ENCODE data around the gene INTS2. TPM values are rescaled to one million over a fixed set of nuclear protein-coding genes. Genes with fewer than 3 reads are reported as not detected.

The INTS2 gene
- total RNA-seq, 1 experiment from 2014 or later = 20.8 TPM

DNA sequence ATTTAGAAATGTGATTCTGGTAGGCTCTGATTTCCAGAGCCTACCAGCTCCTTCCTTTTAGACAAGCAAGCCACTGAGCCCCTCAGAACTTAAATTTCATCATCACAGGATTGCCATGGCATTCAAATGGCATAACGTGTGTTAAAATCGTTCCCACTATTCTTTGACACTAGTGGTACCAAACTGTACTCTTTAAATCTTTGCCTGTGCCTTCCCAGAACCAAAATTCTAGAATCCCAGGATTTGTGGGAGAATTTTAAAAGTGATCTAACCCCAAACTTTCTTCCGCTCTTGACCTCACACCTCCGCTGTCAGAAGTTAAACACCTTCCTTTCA is 287 bp upstream of the INTS2 start:
- Histone ChIP-seq H2AK5ac (ENCODE audit: insufficient read length, low read length) (no peak overlapping the region), H4K20me1 (ENCODE audit: control insufficient read depth, insufficient read depth, insufficient read length) (no peaks in the 10 kb centered on the region), H3K79me1 (ENCODE audit: insufficient read depth, low read depth, low read length, poor library complexity, severe bottlenecking) (no peaks in the 10 kb centered on the region), H3K4me1 (ENCODE audit: insufficient read depth, low read length) (no peaks in the 10 kb centered on the region), H3K79me2 (ENCODE audit: insufficient read depth, low read length) (peaks cover 2% of the 10 kb centered on the region; the same call in 1 of the 2 replicates), H3K18ac (ENCODE audit: insufficient read length, low read depth, low read length) (no peak overlapping the region), H3T11ph (ENCODE audit: low read length) (no peak overlapping the region), H3K14ac (ENCODE audit: insufficient read depth, low read length) (no peak overlapping the region), H3K9me3 (ENCODE audit: control insufficient read depth, low read depth, low read length) (no peaks in the 10 kb centered on the region), H4K8ac (replicated peaks; ENCODE audit: insufficient read length, low read depth, low read length) (no peak overlapping the region), H3K27ac (ENCODE audit: insufficient read length, low read depth, low read length) (no peak overlapping the region), H3K4me2 (ENCODE audit: insufficient read depth, insufficient read length, low read length) (peak overlapping the region; percentile 87), H3K23ac (ENCODE audit: insufficient read length, low read depth, low read length) (no peak overlapping the region), H4K91ac (ENCODE audit: insufficient read length, low read depth, low read length) (no peak overlapping the region), H2BK15ac (ENCODE audit: low read depth, low read length) (no peak overlapping the region), H3K9ac (ENCODE audit: extremely low read depth, insufficient read length, low read length) (no peak overlapping the region), H3K23me2 (ENCODE audit: insufficient read length, low read depth, low read length, poor library complexity, severe bottlenecking) (peaks cover 6% of the 10 kb centered on the region), H2BK5ac (ENCODE audit: insufficient read length, low read length) (no peak overlapping the region), H3K27me3 (ENCODE audit: insufficient read depth, low read length) (no peaks in the 10 kb centered on the region), H4K5ac (ENCODE audit: insufficient read length, low read depth, low read length) (no peak overlapping the region), H2BK120ac (ENCODE audit: low read depth, low read length, poor library complexity, severe bottlenecking) (no peak overlapping the region), H3K56ac (ENCODE audit: insufficient read length, low read depth, low read length) (no peak overlapping the region), H2BK20ac (ENCODE audit: low read depth, low read length, poor library complexity, severe bottlenecking) (no peak overlapping the region), H2AFZ (ENCODE audit: low read length) (no peak overlapping the region), H2BK12ac (ENCODE audit: insufficient read length, low read depth, low read length) (no peak overlapping the region), H3K4ac (ENCODE audit: low read depth, low read length) (no peak overlapping the region)
- no peak for DNase-seq
- no peaks in the 10 kb centered on the region for H3K9me3 Mint-ChIP-seq
- no CpG with 5 or more reads among the region's 4 CpGs for WGBS (ENCODE audit: extremely low coverage, insufficient read length, low lambda C conversion rate)
- TF ChIP-seq, protein P1, sequence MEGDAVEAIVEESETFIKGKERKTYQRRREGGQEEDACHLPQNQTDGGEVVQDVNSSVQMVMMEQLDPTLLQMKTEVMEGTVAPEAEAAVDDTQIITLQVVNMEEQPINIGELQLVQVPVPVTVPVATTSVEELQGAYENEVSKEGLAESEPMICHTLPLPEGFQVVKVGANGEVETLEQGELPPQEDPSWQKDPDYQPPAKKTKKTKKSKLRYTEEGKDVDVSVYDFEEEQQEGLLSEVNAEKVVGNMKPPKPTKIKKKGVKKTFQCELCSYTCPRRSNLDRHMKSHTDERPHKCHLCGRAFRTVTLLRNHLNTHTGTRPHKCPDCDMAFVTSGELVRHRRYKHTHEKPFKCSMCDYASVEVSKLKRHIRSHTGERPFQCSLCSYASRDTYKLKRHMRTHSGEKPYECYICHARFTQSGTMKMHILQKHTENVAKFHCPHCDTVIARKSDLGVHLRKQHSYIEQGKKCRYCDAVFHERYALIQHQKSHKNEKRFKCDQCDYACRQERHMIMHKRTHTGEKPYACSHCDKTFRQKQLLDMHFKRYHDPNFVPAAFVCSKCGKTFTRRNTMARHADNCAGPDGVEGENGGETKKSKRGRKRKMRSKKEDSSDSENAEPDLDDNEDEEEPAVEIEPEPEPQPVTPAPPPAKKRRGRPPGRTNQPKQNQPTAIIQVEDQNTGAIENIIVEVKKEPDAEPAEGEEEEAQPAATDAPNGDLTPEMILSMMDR (conservative IDR thresholded peaks at IDR 0.05) = no peak
- peaks cover 4% of the 10 kb centered on the region; the same call in 1 of the 2 replicates for H3K27me3 Mint-ChIP-seq (ENCODE audit: low read depth)
- peak overlapping the region; percentile 88 to 95 for H3K4me3 Mint-ChIP-seq
- H3K36me3 Mint-ChIP-seq (ENCODE audit: insufficient read depth in 1 of 3, low read depth in 3 of 3) = peaks cover 8 to 24% (median 19%) of the 10 kb centered on the region in 3 experiments; a peak in 6 of 7 replicates
- H3K4me1 Mint-ChIP-seq = peaks cover 11% of the 10 kb centered on the region in 2 experiments
- peak overlapping the region; percentile 30 to 96 (median 91); a peak in 4 of 7 replicates for H3K27ac Mint-ChIP-seq
